Keratinocyte (primary cell): ENCODE measurements around the gene KSR1.

Source experiments
- CTCF ChIP-seq, 3 experiments: IDR thresholded peaks in 1 of 3; conservative IDR thresholded peaks in 1 of 3; optimal IDR thresholded peaks in 1 of 3; 2 replicates in 2 of 3; 3 replicates in 1 of 3; pipeline versions ENCODE3 to v1.5.1; 2011; ENCODE audit warnings: low read length in 3 of 3, mild to moderate bottlenecking in 3 of 3, moderate library complexity in 2 of 3, control low read depth in 1 of 3, inconsistent platforms in 1 of 3; ENCODE audit not compliant: insufficient read depth in 2 of 3; ENCODE audit errors: extremely low read depth in 1 of 3
- EZH2 ChIP-seq: IDR thresholded peaks from one replicate; pipeline ENCODE4 v1.6.1; 2012; ENCODE audit warnings: inconsistent platforms, mild to moderate bottlenecking, low read length, moderate library complexity

- TF ChIP-seq EZH2 (no peak), CTCF (optimal IDR thresholded peaks at IDR 0.05 in 1 of 3, IDR thresholded peaks at IDR 0.05 in 1 of 3, conservative IDR thresholded peaks at IDR 0.05 in 1 of 3; ENCODE audit: extremely low read depth in 1 of 3, insufficient read depth in 2 of 3, low read length in 3 of 3) (no peak)
These were observed 30.3 kb upstream of the KSR1 start for GRCh38 chr17:27425991-27426390.
